GM18861 (cell line): ENCODE measurements around the gene PTPRT.

Experiments used
- ATAC-seq: cut with Tn5 transposase; IDR thresholded peaks from one replicate; pipeline ENCODE4 v1.9.1; 2021; ENCODE audit not compliant: unreplicated experiment

Gene PTPRT

GRCh38 chr20:42419814-42420532 is 769.7 kb downstream of the PTPRT start:
- ATAC-seq = no peak

DNA sequence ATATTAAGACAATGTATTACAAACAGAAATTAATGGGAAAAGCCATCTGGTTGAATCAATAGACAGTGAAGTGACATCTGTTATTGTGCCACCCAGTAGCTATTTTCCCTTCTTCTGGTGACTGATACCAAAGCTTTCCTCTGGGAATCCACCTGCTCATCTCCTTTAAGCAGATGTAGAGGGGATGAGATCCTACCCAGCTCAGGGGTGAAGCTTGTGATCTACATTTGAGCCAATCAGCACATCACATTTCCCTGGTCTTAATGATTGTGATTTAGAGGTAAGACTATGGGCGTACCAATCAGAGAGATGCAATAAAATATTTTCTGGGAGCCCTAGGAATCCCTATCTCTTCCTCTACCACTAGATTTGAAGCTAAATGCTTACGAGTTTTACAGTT is 782.9 kb downstream of the PTPRT start:
- ATAC-seq = no peak

GRCh38 chr20:42402455-42402854 is 787.3 kb downstream of the PTPRT start:
- no peak for ATAC-seq

DNA sequence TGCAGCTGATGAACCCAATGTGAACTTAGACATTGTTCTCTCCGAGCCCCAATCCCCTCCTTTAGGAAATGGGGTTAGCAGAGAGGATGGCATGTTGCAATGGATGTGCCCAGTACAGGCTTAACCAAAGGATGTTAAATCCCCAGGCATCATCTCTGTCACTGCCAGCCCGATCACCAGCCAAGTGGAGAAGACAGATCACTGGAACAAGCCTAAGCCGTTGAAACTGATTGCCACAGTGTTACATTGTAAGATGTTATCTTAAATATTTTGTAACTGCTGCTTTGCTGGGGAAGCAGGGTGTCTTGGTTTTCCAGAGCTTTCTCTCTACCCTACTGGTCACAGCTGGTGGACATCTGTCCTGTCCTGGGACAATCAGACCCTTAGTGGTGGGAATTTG is 788.1 kb downstream of the PTPRT start:
- no peak for ATAC-seq

GRCh38 chr20:42399802-42400201 is 789.9 kb downstream of the PTPRT start:
- ATAC-seq = no peak

GRCh38 chr20:42392442-42392841 is 797.3 kb downstream of the PTPRT start:
- ATAC-seq = no peak

DNA sequence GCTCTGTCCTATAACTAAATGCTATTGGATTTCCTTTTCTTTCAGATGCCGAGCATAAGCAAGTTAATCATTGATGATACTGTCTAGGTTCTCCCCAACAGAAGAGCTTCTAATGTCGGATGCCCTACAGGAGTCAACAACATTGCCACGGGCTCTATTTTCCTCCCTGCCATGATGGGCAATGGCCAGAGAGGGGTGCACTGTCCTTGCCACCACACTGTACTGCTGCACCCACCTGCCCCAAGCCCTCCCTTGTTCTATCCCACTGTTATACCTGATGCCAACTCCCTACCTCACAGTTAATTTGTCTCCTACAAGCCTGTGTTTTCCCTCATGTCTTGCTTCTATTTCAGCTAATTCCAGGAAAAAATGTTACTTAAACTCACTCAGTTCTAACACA is 797.9 kb downstream of the PTPRT start:
- no peak for ATAC-seq

DNA sequence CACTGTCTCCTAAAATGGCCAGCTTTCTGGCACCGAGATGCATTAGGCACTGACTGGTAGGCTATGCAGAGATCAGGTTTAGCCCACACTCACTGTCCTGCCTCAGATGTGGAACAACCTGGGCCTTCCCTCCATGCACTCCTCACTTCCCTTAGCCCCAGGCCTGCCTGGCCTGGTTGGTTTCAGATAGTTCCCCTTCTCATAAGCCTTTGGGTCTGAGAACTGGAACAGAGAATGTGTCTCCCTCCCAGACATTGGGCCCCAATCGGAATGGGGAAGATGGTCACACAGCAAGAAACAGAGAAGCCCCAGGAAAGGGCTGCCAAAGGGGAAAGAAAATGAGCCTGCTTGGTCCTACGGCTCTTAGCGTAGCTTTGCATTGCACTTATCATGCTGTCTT is 809.4 kb downstream of the PTPRT start:
- ATAC-seq = no peak

DNA sequence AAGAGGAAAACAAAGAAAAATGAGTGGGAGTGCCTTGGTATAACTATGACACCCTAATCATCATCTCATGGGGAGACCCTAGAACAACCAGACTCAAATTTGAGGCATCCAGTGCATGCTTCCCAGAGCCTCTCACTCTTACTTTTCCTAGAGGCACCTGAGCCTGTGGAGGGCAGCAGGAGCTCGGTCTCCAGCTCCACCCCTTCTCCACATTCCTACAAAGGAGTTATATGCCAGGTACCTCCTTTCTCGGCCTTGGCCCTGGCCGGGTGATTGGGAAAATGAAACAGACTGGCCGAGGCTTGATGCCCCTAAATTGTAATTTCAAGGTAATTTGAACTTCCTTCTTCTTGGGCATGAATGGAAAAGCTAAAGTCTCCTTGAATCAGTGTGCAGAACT is 810.3 kb downstream of the PTPRT start:
- ATAC-seq = no peak

DNA sequence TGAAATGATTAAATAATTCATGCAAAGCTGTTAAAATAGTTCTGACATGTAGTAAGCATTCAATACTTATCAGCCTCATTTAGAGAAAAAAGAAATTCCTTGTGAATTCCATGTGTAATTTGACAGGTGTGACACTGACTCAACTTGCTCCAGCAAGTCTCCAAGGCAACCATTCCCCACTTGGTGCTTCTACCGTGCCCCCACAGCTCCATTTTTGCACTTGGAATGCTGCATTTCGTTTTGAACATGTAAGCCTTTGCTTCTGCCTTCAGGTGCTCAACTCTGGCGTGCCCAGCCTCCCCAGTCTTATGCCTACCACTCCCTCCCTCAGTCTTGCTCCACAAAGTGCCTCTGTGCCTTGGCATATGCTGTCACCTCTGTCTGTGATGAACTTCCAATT is 810.9 kb downstream of the PTPRT start:
- no peak for ATAC-seq

DNA sequence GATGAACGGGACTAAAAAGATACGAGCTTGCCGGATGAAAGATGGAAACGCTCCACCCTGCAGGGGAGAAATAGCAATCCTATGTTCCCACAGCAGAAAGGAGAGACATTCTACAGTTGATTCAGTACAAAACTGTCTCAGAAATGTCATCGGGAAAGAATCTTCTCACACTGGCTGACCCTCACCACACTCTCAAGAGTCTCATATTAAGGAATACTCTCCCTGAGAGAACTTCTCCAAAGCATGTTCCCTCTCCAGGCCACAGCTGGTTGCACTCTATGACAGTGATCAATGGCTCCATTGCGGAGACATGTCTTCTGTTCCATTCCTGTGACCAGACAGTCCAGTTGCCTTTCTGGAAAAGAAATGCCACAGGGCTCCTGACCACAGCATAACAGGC is 813.6 kb downstream of the PTPRT start:
- no peak for ATAC-seq

- no peak for ATAC-seq
Measured at GRCh38 chr20:42373049-42373448, 816.7 kb downstream of the PTPRT start.

DNA sequence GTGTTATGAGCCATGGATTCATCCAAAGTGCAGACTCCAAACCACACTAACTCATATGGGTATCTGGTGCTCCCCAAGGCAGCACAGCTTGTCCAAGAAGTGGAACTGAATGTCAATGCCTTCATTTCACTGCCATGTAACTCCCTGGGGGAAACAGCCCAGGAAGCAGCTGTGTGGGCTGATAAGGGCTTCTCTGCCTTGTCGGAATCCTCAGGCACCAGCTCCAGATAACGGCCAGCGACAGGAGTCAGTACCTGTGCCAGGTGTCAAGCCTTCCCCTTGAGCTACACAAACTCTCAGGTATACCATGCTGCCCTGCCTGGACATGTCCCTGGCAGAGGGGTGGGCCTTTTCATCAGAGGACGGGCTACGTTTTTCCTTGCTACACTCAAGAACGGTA is 819.6 kb downstream of the PTPRT start:
- no peak for ATAC-seq

- no peak for ATAC-seq
Measured at GRCh38 chr20:42368910-42369309, 820.8 kb downstream of the PTPRT start.

DNA sequence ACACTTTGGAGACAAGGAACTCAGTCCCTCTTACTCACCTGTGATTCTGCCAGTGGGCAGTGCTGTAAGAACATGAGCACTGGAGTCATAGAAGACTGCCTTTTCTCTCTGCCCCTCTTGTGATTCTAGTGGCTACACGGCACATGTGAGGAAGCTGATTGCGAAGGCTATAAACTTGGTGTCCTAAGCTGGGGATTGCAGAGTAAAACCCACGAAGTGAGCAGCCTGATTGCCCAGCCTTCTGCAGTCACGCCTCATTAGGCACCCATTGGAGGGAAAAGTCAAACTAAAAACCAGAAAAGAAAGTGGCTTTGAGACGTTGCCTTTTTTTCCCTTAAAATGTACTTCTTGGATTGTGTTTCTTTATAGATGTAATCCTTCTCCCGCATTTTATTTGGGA is 823.1 kb downstream of the PTPRT start:
- no peak for ATAC-seq

DNA sequence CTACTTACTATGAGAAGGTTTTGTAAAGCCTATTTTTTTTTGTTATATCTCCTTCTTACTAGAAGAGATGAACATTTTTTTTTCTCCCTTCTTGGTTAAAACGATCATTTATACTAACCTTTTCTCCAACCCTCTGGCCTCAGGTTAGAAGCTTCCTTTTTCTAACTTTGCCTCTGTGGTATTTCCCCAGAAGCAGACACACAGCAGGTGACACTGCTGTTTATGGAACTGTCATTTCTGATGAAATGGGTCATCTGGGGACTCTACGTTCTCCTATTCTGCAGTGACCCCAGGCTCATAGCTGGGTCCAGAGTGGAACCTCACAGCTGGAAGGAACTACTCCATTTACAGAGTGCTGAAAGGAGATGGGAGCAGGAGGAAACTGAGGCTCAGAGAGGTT is 825.3 kb downstream of the PTPRT start:
- no peak for ATAC-seq

- no peak for ATAC-seq
Measured at GRCh38 chr20:42361402-42361970, 828.2 kb downstream of the PTPRT start.

DNA sequence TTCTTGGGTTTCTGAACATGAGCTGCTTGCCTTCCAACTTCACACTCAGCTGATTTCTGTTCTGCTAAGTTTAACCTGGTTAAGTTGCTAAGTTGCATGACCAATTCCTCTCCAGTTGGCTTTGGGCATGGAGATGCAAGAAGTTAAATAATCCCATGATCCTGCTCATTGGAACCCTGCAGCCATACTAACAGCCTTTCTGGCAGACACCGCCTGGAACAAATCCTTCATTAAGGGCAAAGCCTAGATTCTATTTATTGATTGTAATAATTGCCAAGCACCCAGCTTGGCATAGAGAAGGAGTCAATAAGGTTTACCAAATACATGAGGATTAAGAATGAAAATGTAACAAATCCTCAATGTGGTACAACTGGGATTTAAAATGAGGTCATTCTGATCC is 829.1 kb downstream of the PTPRT start:
- no peak for ATAC-seq

DNA sequence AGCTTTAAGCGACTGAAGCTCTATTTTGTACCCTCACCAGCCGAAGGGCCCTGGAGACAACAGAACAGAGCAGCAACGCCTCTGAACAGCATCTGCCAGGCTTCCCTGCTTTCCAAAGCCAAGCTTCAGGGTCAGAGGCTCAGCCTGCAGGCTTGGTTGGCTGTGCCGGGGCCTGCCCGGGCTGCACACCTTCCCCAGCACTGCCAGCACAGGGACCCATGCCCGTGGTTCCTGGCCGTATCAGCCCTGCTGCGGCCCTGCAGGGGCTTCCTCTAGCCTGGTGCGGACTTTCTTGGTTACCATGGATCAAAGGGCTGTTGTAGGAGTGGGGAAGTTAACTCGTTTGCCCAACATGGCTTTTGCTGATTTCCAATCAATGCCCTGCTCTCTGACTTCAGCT is 830.1 kb downstream of the PTPRT start:
- no peak for ATAC-seq

- no peak for ATAC-seq
Measured at GRCh38 chr20:42352096-42352495, 837.6 kb downstream of the PTPRT start.

DNA sequence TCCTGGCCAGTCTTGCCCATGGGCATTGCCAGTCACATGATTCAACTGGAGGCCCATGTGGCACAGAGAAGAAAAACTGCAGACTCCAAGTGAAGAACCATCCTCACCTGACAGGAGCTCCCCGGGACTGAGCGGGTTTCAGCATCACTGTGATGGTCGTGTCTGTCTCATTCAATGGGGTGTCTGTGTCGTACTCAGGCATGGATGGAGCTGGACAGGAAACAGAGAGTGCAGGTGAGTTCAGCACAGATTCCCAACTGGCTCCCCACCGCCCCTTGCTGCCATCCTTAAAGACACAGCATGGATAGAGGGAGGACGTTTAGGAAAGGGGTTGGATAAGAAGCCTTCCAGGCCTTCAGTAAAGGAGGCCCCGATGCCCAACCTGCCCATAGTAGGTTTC is 839.2 kb downstream of the PTPRT start:
- no peak for ATAC-seq

DNA sequence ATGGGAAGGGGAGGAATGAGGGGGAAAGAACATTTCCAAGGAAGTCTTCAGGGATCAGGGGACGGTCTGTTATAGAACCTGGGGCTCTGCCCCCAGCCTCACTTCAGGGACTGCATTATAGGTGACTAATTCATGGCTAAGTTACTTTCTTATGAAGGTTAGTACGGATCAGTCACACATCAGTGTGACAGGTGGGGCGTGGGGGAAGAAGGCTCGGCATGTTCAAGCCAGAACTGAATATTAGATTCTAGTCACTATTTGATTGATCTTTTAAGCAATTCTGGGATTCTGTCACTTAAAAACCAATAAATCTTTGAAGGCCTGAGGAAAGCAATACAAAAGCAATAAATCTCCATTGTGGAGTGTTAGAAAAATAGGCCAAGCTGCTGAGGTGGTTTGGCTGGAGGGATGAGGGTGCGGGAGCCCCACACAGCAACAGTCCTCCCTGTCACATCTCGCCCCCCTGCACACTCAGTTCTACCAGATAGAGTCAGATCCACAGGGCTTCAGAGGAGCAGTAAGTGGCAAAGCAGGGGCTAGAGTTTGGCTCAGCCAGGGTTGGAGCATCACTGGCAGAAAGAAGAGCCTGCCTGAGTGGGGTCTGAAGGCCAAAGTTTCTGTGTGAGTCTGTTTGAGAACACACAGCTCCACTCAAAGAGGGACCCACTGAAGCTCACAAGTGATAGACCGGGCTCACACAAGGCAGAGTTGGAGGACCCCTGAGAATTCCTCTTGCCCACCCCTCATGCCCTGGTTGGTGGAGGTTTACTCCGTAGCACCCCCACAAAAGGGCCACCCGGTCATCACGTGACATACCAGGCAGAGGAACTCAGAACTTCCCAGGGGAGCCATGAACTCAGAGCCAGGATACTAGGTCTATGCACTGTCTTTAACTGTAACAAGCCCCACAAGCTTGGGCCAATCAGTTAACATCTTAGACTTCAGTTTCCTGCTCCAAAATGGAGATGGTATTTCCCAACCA is 843.2 kb downstream of the PTPRT start:
- no peak for ATAC-seq
